ENCODE measurements around the gene RAB12. TPM values are rescaled to one million over a fixed set of nuclear protein-coding genes. Genes with fewer than 3 reads are reported as not detected.

The RAB12 gene
- total and polyA plus RNA-seq, 5 donors from 2014 or later: 0.32 to 19.4 (median 0.46) TPM; not detected in 2

- DNase-seq: no peak
- Mint-ChIP-seq H3K9me3 (peaks cover 0 to 2% (median 0%) of the 10 kb centered on the region in 7 donors), H3K36me3 (no peaks in the 10 kb centered on the region), H3K27me3 (no peaks in the 10 kb centered on the region), H3K4me3 (no peak overlapping the region), H3K4me1 (peaks cover 0 to 3% (median 0%) of the 10 kb centered on the region in 4 donors), H3K27ac (no peak overlapping the region)
- Histone ChIP-seq H3K36me3 (ENCODE audit: control insufficient read depth, insufficient read depth, low read length) (no peaks in the 10 kb centered on the region), H3K4me1 (ENCODE audit: control insufficient read depth, insufficient read depth, low read length, poor library complexity, severe bottlenecking) (no peaks in the 10 kb centered on the region), H3K27me3 (ENCODE audit: control insufficient read depth, insufficient read depth, low read length) (no peaks in the 10 kb centered on the region), H3K9me3 (ENCODE audit: control insufficient read depth in 2 of 2, low read length in 2 of 2) (no peaks in the 10 kb centered on the region), H3K4me3 (ENCODE audit: low read depth, low read length) (no peak overlapping the region), H3K27ac (ENCODE audit: insufficient read depth, low read length, poor library complexity, severe bottlenecking) (no peak overlapping the region)
- no peak for ATAC-seq (ENCODE audit: low read depth in 2 of 2)
Measured at GRCh38 chr18:8661754-8662559, 52.7 kb downstream of the RAB12 start.

- H3K4me3 Mint-ChIP-seq: no peak overlapping the region
Measured at GRCh38 chr18:8662560-8663255, 53.5 kb downstream of the RAB12 start.

GRCh38 chr18:8667846-8668245, 58.6 kb downstream of the RAB12 start:
- no peak overlapping the region for H3K27ac Mint-ChIP-seq
- ATAC-seq (ENCODE audit: low read depth in 2 of 2): no peak
- Histone ChIP-seq H3K27ac (ENCODE audit: insufficient read depth, low read length, poor library complexity, severe bottlenecking) (no peak overlapping the region), H3K9me3 (ENCODE audit: control insufficient read depth in 2 of 2, low read length in 2 of 2) (no peaks in the 10 kb centered on the region), H3K4me3 (ENCODE audit: low read depth, low read length) (no peak overlapping the region), H3K4me1 (ENCODE audit: control insufficient read depth, insufficient read depth, low read length, poor library complexity, severe bottlenecking) (no peaks in the 10 kb centered on the region), H3K27me3 (ENCODE audit: control insufficient read depth, insufficient read depth, low read length) (peaks cover 4% of the 10 kb centered on the region), H3K36me3 (ENCODE audit: control insufficient read depth, insufficient read depth, low read length) (no peaks in the 10 kb centered on the region)
- H3K36me3 Mint-ChIP-seq: no peaks in the 10 kb centered on the region
- peaks cover 0 to 2% (median 0%) of the 10 kb centered on the region in 7 donors for H3K9me3 Mint-ChIP-seq
- H3K4me3 Mint-ChIP-seq: no peak overlapping the region
- H3K4me1 Mint-ChIP-seq: no peaks in the 10 kb centered on the region
- peaks cover 13% of the 10 kb centered on the region for H3K27me3 Mint-ChIP-seq
- no peak for DNase-seq

More at GRCh38 chr18:8662560-8663255, 53.5 kb downstream of the RAB12 start:
- ATAC-seq (ENCODE audit: low read depth in 2 of 2) (no peak), DNase-seq (no peak)
- H3K4me3 ChIP-seq (ENCODE audit: low read depth, low read length): no peak overlapping the region
- H3K4me1 ChIP-seq (ENCODE audit: control insufficient read depth, insufficient read depth, low read length, poor library complexity, severe bottlenecking): no peaks in the 10 kb centered on the region
- peak overlapping the region in 1 of 3 donors; percentile 5 for H3K27ac Mint-ChIP-seq
- H3K27me3 ChIP-seq (ENCODE audit: control insufficient read depth, insufficient read depth, low read length): no peaks in the 10 kb centered on the region
- H3K27ac ChIP-seq (ENCODE audit: insufficient read depth, low read length, poor library complexity, severe bottlenecking): no peak overlapping the region
- H3K36me3 ChIP-seq (ENCODE audit: control insufficient read depth, insufficient read depth, low read length): no peaks in the 10 kb centered on the region
- no peaks in the 10 kb centered on the region for H3K9me3 ChIP-seq (ENCODE audit: control insufficient read depth in 2 of 2, low read length in 2 of 2)
- H3K27me3 Mint-ChIP-seq: no peaks in the 10 kb centered on the region
- H3K36me3 Mint-ChIP-seq: no peaks in the 10 kb centered on the region
- peaks cover 0 to 2% (median 0%) of the 10 kb centered on the region in 7 donors for H3K9me3 Mint-ChIP-seq
- peaks cover 0 to 3% (median 0%) of the 10 kb centered on the region in 4 donors for H3K4me1 Mint-ChIP-seq

- Mint-ChIP-seq H3K9me3 (peaks cover 0 to 2% (median 0%) of the 10 kb centered on the region in 7 donors), H3K4me1 (no peaks in the 10 kb centered on the region), H3K27ac (no peak overlapping the region), H3K36me3 (no peaks in the 10 kb centered on the region), H3K4me3 (no peak overlapping the region), H3K27me3 (peaks cover 18% of the 10 kb centered on the region)
- ATAC-seq (ENCODE audit: low read depth in 2 of 2) (no peak), DNase-seq (no peak)
- Histone ChIP-seq H3K36me3 (ENCODE audit: control insufficient read depth, insufficient read depth, low read length) (no peaks in the 10 kb centered on the region), H3K9me3 (ENCODE audit: control insufficient read depth in 2 of 2, low read length in 2 of 2) (no peaks in the 10 kb centered on the region), H3K4me1 (ENCODE audit: control insufficient read depth, insufficient read depth, low read length, poor library complexity, severe bottlenecking) (no peaks in the 10 kb centered on the region), H3K27ac (ENCODE audit: insufficient read depth, low read length, poor library complexity, severe bottlenecking) (no peak overlapping the region), H3K27me3 (ENCODE audit: control insufficient read depth, insufficient read depth, low read length) (peaks cover 4% of the 10 kb centered on the region), H3K4me3 (ENCODE audit: low read depth, low read length) (no peak overlapping the region)
Measured at GRCh38 chr18:8668381-8668780, 59.1 kb downstream of the RAB12 start.

- Mint-ChIP-seq H3K27ac (no peak overlapping the region), H3K4me3 (no peak overlapping the region), H3K4me1 (no peaks in the 10 kb centered on the region), H3K27me3 (peaks cover 24% of the 10 kb centered on the region), H3K9me3 (peaks cover 0 to 2% (median 0%) of the 10 kb centered on the region in 7 donors), H3K36me3 (no peaks in the 10 kb centered on the region)
- no peaks in the 10 kb centered on the region for H3K4me1 ChIP-seq (ENCODE audit: control insufficient read depth, insufficient read depth, low read length, poor library complexity, severe bottlenecking)
- no peak for ATAC-seq (ENCODE audit: low read depth in 2 of 2)
- H3K27me3 ChIP-seq (ENCODE audit: control insufficient read depth, insufficient read depth, low read length): peaks cover 4% of the 10 kb centered on the region
- H3K27ac ChIP-seq (ENCODE audit: insufficient read depth, low read length, poor library complexity, severe bottlenecking): no peak overlapping the region
- no peak for DNase-seq
- no peaks in the 10 kb centered on the region for H3K36me3 ChIP-seq (ENCODE audit: control insufficient read depth, insufficient read depth, low read length)
- H3K4me3 ChIP-seq (ENCODE audit: low read depth, low read length): no peak overlapping the region
- H3K9me3 ChIP-seq (ENCODE audit: control insufficient read depth in 2 of 2, low read length in 2 of 2): no peaks in the 10 kb centered on the region
Measured at GRCh38 chr18:8669571-8669970, 60.3 kb downstream of the RAB12 start.

- H3K4me1 Mint-ChIP-seq: no peaks in the 10 kb centered on the region
- no peaks in the 10 kb centered on the region for H3K9me3 Mint-ChIP-seq
- no peaks in the 10 kb centered on the region for H3K36me3 Mint-ChIP-seq
- no peak overlapping the region for H3K27ac ChIP-seq (ENCODE audit: insufficient read depth, low read length, poor library complexity, severe bottlenecking)
- no peaks in the 10 kb centered on the region for H3K36me3 ChIP-seq (ENCODE audit: control insufficient read depth, insufficient read depth, low read length)
- H3K27me3 Mint-ChIP-seq: peaks cover 24% of the 10 kb centered on the region
- DNase-seq (no peak), ATAC-seq (ENCODE audit: low read depth in 2 of 2) (no peak)
- H3K27me3 ChIP-seq (ENCODE audit: control insufficient read depth, insufficient read depth, low read length): peaks cover 4% of the 10 kb centered on the region
- no peaks in the 10 kb centered on the region for H3K4me1 ChIP-seq (ENCODE audit: control insufficient read depth, insufficient read depth, low read length, poor library complexity, severe bottlenecking)
- no peak overlapping the region for H3K27ac Mint-ChIP-seq
- H3K9me3 ChIP-seq (ENCODE audit: control insufficient read depth in 2 of 2, low read length in 2 of 2): no peaks in the 10 kb centered on the region
- no peak overlapping the region for H3K4me3 ChIP-seq (ENCODE audit: low read depth, low read length)
- H3K4me3 Mint-ChIP-seq: no peak overlapping the region
Measured at GRCh38 chr18:8673256-8674209, 64.3 kb downstream of the RAB12 start.

- Mint-ChIP-seq H3K27ac (no peak overlapping the region), H3K9me3 (no peaks in the 10 kb centered on the region), H3K4me1 (no peaks in the 10 kb centered on the region), H3K36me3 (no peaks in the 10 kb centered on the region), H3K4me3 (no peak overlapping the region), H3K27me3 (peaks cover 24% of the 10 kb centered on the region)
- H3K36me3 ChIP-seq (ENCODE audit: control insufficient read depth, insufficient read depth, low read length): no peaks in the 10 kb centered on the region
- no peak for DNase-seq
- H3K4me1 ChIP-seq (ENCODE audit: control insufficient read depth, insufficient read depth, low read length, poor library complexity, severe bottlenecking): no peaks in the 10 kb centered on the region
- ATAC-seq (ENCODE audit: low read depth in 2 of 2): no peak
- H3K4me3 ChIP-seq (ENCODE audit: low read depth, low read length): no peak overlapping the region
- no peak overlapping the region for H3K27ac ChIP-seq (ENCODE audit: insufficient read depth, low read length, poor library complexity, severe bottlenecking)
- H3K9me3 ChIP-seq (ENCODE audit: control insufficient read depth in 2 of 2, low read length in 2 of 2): no peaks in the 10 kb centered on the region
- peaks cover 4% of the 10 kb centered on the region for H3K27me3 ChIP-seq (ENCODE audit: control insufficient read depth, insufficient read depth, low read length)
Measured at GRCh38 chr18:8675057-8675456, 65.8 kb downstream of the RAB12 start.

Measured in CD4-positive, CD25-positive, alpha-beta regulatory T cell (primary cell).